Esophagus muscularis mucosa (tissue), 4 donors: ENCODE results near the gene NKAIN4. TPM values are rescaled to one million over a fixed set of nuclear protein-coding genes. Genes with fewer than 3 reads are reported as not detected.
"Not testable (repeated sequence)": the region's sequence is repeated elsewhere in the genome, so short reads cannot be mapped to it uniquely, and the experiment has no call there.

Experiments
- DNase-seq: peaks from one replicate; pipeline ENCODE4 v3.0.0-alpha.2; 2017; ENCODE audit errors: extremely low spot score
- H3K27ac ChIP-seq, 4 donors: fragments of 200-600 bp; sonication (generic); replicated peaks in 1 of 4; 1 replicate in 3 of 4; 2 replicates in 1 of 4; pipeline ENCODE4 v1.5.1; 2016 to 2019; ENCODE audit warnings: mild to moderate bottlenecking in 1 of 4
- H3K27me3 ChIP-seq, 4 donors: fragments of 200-600 bp; sonication (generic); one replicate each; pipeline versions ENCODE4 v1.5.1 to v1.6.0; 2016 to 2019
- H3K36me3 ChIP-seq, 4 donors: fragments of 200-600 bp; sonication (generic); one replicate each; pipeline ENCODE4 v1.5.1; 2016 to 2019
- H3K4me1 ChIP-seq, 4 donors: fragments of 200-600 bp; sonication (generic); one replicate each; pipeline ENCODE4 v1.5.1; 2016 to 2019
- H3K4me3 ChIP-seq, 4 donors: fragments of 200-600 bp; sonication (generic); 1 replicate in 2 of 4; 2 replicates in 2 of 4; pipeline ENCODE4 v1.5.1; 2016 to 2019; ENCODE audit warnings: mild to moderate bottlenecking in 4 of 4, moderate library complexity in 1 of 4
- H3K9me3 ChIP-seq, 4 donors: fragments of 200-600 bp; sonication (generic); 1 replicate in 3 of 4; 2 replicates in 1 of 4; pipeline ENCODE4 v1.5.1; 2016 to 2019
- EP300 ChIP-seq: sonication (generic); formaldehyde crosslinking; IDR thresholded peaks from one replicate; pipeline ENCODE4 v1.6.1; 2017; ENCODE audit warnings: antibody characterized with exemption
- POLR2A ChIP-seq: fragments of 450-650 bp; IDR thresholded peaks from one replicate; pipeline ENCODE4 v1.6.1; 2017; ENCODE audit warnings: antibody characterized with exemption, moderate library complexity, mild to moderate bottlenecking, low read depth
- POLR2AphosphoS5 ChIP-seq, 2 donors: sonication (generic); formaldehyde crosslinking; IDR thresholded peaks; one replicate each; pipeline ENCODE4 v1.6.1; 2017; ENCODE audit warnings: antibody characterized with exemption in 2 of 2
- WGBS: methylation state at CpG from one replicate; pipeline ENCODE4 v1.1.5; 2018; 5-methylcytosine and 5-hydroxymethylcytosine counted together
- intact Hi-C: fragments of 100-400 bp; cut with DNase I; formaldehyde crosslinking; loops from one replicate; pipeline ENCODE4 v1.15.1; 2023
- total RNA-seq, 4 donors: library from RNA; depleted of rRNA; stranded (reverse); fragments of >200 nt; gene quantifications; one replicate each; pipeline versions ENCODE4 v1.1.0 to v1.2.1, GENCODE V29; 2016
- TF ChIP-seq, protein P1 (sequence below), 3 experiments: fragments of 200-600 bp in 2 of 3; fragments of 450-650 bp in 1 of 3; sonication (generic) in 2 of 3; IDR thresholded peaks; one replicate each; pipeline ENCODE4 v1.5.1; 2017 to 2019; ENCODE audit warnings: antibody characterized with exemption in 3 of 3, mild to moderate bottlenecking in 2 of 3, moderate library complexity in 1 of 3

The NKAIN4 gene
- total RNA-seq, 4 donors from 2014 or later, result 0.17 to 0.45 TPM; not detected in 2

DNA sequence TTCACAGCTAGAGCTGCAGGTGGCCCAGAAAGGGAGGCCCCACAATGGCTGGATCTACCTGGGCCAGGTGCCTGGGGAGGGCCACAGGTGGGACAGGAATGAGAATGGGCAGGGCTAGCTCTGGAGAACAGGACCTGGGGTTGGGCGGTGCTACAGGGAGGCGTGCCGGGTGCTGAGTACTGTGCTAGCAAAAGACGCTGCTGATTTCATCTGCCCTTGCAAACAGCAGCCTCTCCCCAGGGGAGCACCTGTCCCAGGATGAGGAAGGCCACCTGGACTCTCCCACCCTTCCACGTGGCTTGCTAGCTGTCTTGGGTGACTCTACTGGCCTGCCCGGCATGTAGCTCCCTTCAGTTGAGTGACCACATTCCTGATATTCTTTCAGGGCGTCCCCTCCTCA lies 31.7 kb downstream of the NKAIN4 start:
- intact Hi-C loops, result no loop called here
- TF ChIP-seq EP300 (no peak), POLR2A (no peak), POLR2AphosphoS5 (IDR thresholded peaks at IDR 0.05) (no peak)
- TF ChIP-seq, protein P1, sequence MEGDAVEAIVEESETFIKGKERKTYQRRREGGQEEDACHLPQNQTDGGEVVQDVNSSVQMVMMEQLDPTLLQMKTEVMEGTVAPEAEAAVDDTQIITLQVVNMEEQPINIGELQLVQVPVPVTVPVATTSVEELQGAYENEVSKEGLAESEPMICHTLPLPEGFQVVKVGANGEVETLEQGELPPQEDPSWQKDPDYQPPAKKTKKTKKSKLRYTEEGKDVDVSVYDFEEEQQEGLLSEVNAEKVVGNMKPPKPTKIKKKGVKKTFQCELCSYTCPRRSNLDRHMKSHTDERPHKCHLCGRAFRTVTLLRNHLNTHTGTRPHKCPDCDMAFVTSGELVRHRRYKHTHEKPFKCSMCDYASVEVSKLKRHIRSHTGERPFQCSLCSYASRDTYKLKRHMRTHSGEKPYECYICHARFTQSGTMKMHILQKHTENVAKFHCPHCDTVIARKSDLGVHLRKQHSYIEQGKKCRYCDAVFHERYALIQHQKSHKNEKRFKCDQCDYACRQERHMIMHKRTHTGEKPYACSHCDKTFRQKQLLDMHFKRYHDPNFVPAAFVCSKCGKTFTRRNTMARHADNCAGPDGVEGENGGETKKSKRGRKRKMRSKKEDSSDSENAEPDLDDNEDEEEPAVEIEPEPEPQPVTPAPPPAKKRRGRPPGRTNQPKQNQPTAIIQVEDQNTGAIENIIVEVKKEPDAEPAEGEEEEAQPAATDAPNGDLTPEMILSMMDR (IDR thresholded peaks at IDR 0.05), result no peak
- H3K4me1 ChIP-seq, result peaks cover 7 to 14% (median 11%) of the 10 kb centered on the region in 4 donors
- peaks cover 0 to 18% (median 0%) of the 10 kb centered on the region in 4 donors for H3K27me3 ChIP-seq
- H3K4me3 ChIP-seq, result no peak overlapping the region
- H3K9me3 ChIP-seq, result no peaks in the 10 kb centered on the region
- no peak for DNase-seq
- no peak overlapping the region for H3K27ac ChIP-seq
- H3K36me3 ChIP-seq, result no peaks in the 10 kb centered on the region
- 73% methylated on average over 7 of the region's 7 CpGs for WGBS

- H3K9me3 ChIP-seq, DNase-seq, H3K36me3 ChIP-seq, intact Hi-C loops, H3K27ac ChIP-seq, H3K4me3 ChIP-seq: not testable (repeated sequence)
- Histone ChIP-seq H3K27me3 (peaks cover 0 to 18% (median 0%) of the 10 kb centered on the region in 4 donors), H3K4me1 (peaks cover 13 to 20% (median 16%) of the 10 kb centered on the region in 4 donors)
- 74% methylated on average over 6 of the region's 12 CpGs for WGBS
Observed at GRCh38 chr20:63221400-63222053, 32.7 kb downstream of the NKAIN4 start.

DNA sequence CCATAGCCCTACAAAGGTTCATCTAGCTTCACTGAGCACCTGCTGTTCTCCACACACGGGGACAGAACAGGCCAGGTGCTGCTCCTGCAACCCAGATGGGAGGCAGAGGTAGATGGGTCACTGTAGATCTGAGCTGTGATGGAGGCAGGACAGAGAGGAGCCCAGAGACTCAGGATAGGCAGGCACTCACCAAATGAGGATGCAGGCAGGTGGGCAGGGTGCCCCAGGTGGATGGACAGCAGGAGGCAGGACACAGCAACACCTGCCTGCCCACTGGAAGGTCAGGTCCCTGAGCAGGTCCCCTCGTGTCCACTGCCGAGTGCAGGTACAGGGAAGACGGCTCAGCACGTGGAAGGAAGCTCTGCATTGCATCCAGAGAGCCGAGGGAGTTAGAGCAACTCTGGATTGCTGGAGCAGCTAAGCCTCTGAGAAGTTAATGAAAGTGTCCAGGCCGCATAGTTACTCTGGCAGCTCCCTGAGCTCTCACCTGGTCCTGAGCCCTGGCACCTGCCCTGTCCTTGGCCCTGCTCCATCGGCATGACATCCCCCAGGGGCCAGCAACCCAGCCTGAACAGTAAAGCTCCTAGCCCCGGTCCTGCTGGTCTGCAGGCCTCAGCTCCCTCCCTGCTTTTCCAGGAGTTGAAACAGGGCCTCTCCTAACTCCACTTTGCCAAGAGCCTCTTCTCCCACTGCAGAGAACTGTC lies 33.4 kb downstream of the NKAIN4 start:
- Histone ChIP-seq H3K27me3 (peaks cover 0 to 18% (median 0%) of the 10 kb centered on the region in 4 donors), H3K9me3 (no peaks in the 10 kb centered on the region), H3K4me1 (peaks cover 13 to 22% (median 18%) of the 10 kb centered on the region in 4 donors), H3K36me3 (no peaks in the 10 kb centered on the region), H3K4me3 (no peak overlapping the region), H3K27ac (no peak overlapping the region)
- WGBS, result 64% methylated on average over 6 of the region's 9 CpGs
- no peak for DNase-seq
- intact Hi-C loops, result no loop called here
- TF ChIP-seq POLR2A, result no peak
- TF ChIP-seq EP300, result no peak
- TF ChIP-seq, protein P1 (IDR thresholded peaks at IDR 0.05), result no peak
- TF ChIP-seq POLR2AphosphoS5 (IDR thresholded peaks at IDR 0.05), result no peak

GRCh38 chr20:63219866-63220521 lies 34.3 kb downstream of the NKAIN4 start:
- TF ChIP-seq, protein P1 (IDR thresholded peaks at IDR 0.05), result no peak
- no peak for TF ChIP-seq POLR2AphosphoS5 (IDR thresholded peaks at IDR 0.05)
- no peak for TF ChIP-seq EP300
- TF ChIP-seq POLR2A, result no peak
- H3K36me3 ChIP-seq, result no peaks in the 10 kb centered on the region
- peaks cover 0 to 18% (median 0%) of the 10 kb centered on the region in 4 donors for H3K27me3 ChIP-seq
- no peaks in the 10 kb centered on the region for H3K9me3 ChIP-seq
- WGBS, result 82% methylated on average over 25 of the region's 25 CpGs
- intact Hi-C loops, result loop anchor here (10.0 kb wide), 1 partner anchor 265 kb away; the partner anchor contains the start of gene SLC17A9
- H3K27ac ChIP-seq, result no peak overlapping the region
- H3K4me3 ChIP-seq, result no peak overlapping the region
- peaks cover 14 to 27% (median 20%) of the 10 kb centered on the region in 4 donors for H3K4me1 ChIP-seq
- no peak for DNase-seq

GRCh38 chr20:63219447-63219821 lies 34.8 kb downstream of the NKAIN4 start:
- intact Hi-C loops, result loop anchor here (10.0 kb wide), 1 partner anchor 265 kb away; the partner anchor contains the start of gene SLC17A9

More at GRCh38 chr20:63219447-63219821, 34.8 kb downstream of the NKAIN4 start:
- Histone ChIP-seq H3K4me1 (peaks cover 14 to 27% (median 20%) of the 10 kb centered on the region in 4 donors), H3K27ac (no peak overlapping the region), H3K36me3 (peaks cover 0 to 5% (median 1%) of the 10 kb centered on the region in 4 donors), H3K9me3 (no peaks in the 10 kb centered on the region), H3K4me3 (no peak overlapping the region), H3K27me3 (peaks cover 0 to 18% (median 0%) of the 10 kb centered on the region in 4 donors)
- no peak for DNase-seq
- TF ChIP-seq POLR2A (no peak), EP300 (no peak), POLR2AphosphoS5 (IDR thresholded peaks at IDR 0.05) (no peak)
- TF ChIP-seq, protein P1 (IDR thresholded peaks at IDR 0.05), result no peak
- WGBS, result 76% methylated on average over 8 of the region's 8 CpGs
